Esophagus muscularis mucosa (tissue), 4 donors: ENCODE measurements around the gene PP2D1. TPM values are rescaled to one million over a fixed set of nuclear protein-coding genes. Genes with fewer than 3 reads are reported as not detected.

Source experiments
- DNase-seq: peaks from one replicate; pipeline ENCODE4 v3.0.0-alpha.2; 2017; ENCODE audit errors: extremely low spot score
- H3K27ac ChIP-seq, 4 donors: fragments of 200-600 bp; sonication (generic); replicated peaks in 1 of 4; 1 replicate in 3 of 4; 2 replicates in 1 of 4; pipeline ENCODE4 v1.5.1; 2016 to 2019; ENCODE audit warnings: mild to moderate bottlenecking in 1 of 4
- H3K27me3 ChIP-seq, 4 donors: fragments of 200-600 bp; sonication (generic); one replicate each; pipeline versions ENCODE4 v1.5.1 to v1.6.0; 2016 to 2019
- H3K36me3 ChIP-seq, 4 donors: fragments of 200-600 bp; sonication (generic); one replicate each; pipeline ENCODE4 v1.5.1; 2016 to 2019
- H3K4me1 ChIP-seq, 4 donors: fragments of 200-600 bp; sonication (generic); one replicate each; pipeline ENCODE4 v1.5.1; 2016 to 2019
- H3K4me3 ChIP-seq, 4 donors: fragments of 200-600 bp; sonication (generic); 1 replicate in 2 of 4; 2 replicates in 2 of 4; pipeline ENCODE4 v1.5.1; 2016 to 2019; ENCODE audit warnings: mild to moderate bottlenecking in 4 of 4, moderate library complexity in 1 of 4
- H3K9me3 ChIP-seq, 4 donors: fragments of 200-600 bp; sonication (generic); 1 replicate in 3 of 4; 2 replicates in 1 of 4; pipeline ENCODE4 v1.5.1; 2016 to 2019
- CTCF ChIP-seq, 3 experiments: fragments of 200-600 bp in 2 of 3; fragments of 450-650 bp in 1 of 3; sonication (generic) in 2 of 3; IDR thresholded peaks; one replicate each; pipeline ENCODE4 v1.5.1; 2017 to 2019; ENCODE audit warnings: antibody characterized with exemption in 3 of 3, mild to moderate bottlenecking in 2 of 3, moderate library complexity in 1 of 3
- EP300 ChIP-seq: sonication (generic); formaldehyde crosslinking; IDR thresholded peaks from one replicate; pipeline ENCODE4 v1.6.1; 2017; ENCODE audit warnings: antibody characterized with exemption
- POLR2A ChIP-seq: fragments of 450-650 bp; IDR thresholded peaks from one replicate; pipeline ENCODE4 v1.6.1; 2017; ENCODE audit warnings: antibody characterized with exemption, moderate library complexity, mild to moderate bottlenecking, low read depth
- POLR2AphosphoS5 ChIP-seq, 2 donors: sonication (generic); formaldehyde crosslinking; IDR thresholded peaks; one replicate each; pipeline ENCODE4 v1.6.1; 2017; ENCODE audit warnings: antibody characterized with exemption in 2 of 2
- WGBS: methylation state at CpG from one replicate; pipeline ENCODE4 v1.1.5; 2018; 5-methylcytosine and 5-hydroxymethylcytosine counted together
- intact Hi-C: fragments of 100-400 bp; cut with DNase I; formaldehyde crosslinking; loops from one replicate; pipeline ENCODE4 v1.15.1; 2023
- total RNA-seq, 4 donors: library from RNA; depleted of rRNA; stranded (reverse); fragments of >200 nt; gene quantifications; one replicate each; pipeline versions ENCODE4 v1.1.0 to v1.2.1, GENCODE V29; 2016

The PP2D1 gene
- not detected for total RNA-seq

GRCh38 chr3:20012164-20012563 is at the start of gene PP2D1:
PP2D1 (minus strand) TSS chr3:20012264; CDS start chr3:20012072, 192 bp downstream.
- intact Hi-C loops, result no loop called here
- no peaks in the 10 kb centered on the region for H3K9me3 ChIP-seq
- H3K4me3 ChIP-seq, result no peak within 1 kb of the TSS
- H3K27me3 ChIP-seq, result no peaks in the 10 kb centered on the region
- DNase-seq, result no peak
- H3K36me3 ChIP-seq, result no peaks in the 10 kb centered on the region
- no peaks in the 10 kb centered on the region for H3K4me1 ChIP-seq
- TF ChIP-seq POLR2AphosphoS5 (IDR thresholded peaks at IDR 0.05) (no peak), CTCF (IDR thresholded peaks at IDR 0.05) (no peak), EP300 (no peak), POLR2A (no peak)
- WGBS, result 93% methylated on average over 4 of the region's 4 CpGs
- no peak within 1 kb of the TSS for H3K27ac ChIP-seq

GRCh38 chr3:20060974-20061685 is 49.1 kb upstream of the PP2D1 start:
- Histone ChIP-seq H3K27ac (peak overlapping the region; percentile 26 to 54 (median 38)), H3K4me3 (peak overlapping the region in 2 of 4 donors; percentile 13 to 15), H3K36me3 (no peaks in the 10 kb centered on the region), H3K27me3 (no peaks in the 10 kb centered on the region), H3K4me1 (peaks cover 38 to 60% (median 52%) of the 10 kb centered on the region in 4 donors), H3K9me3 (no peaks in the 10 kb centered on the region)
- TF ChIP-seq POLR2AphosphoS5 (IDR thresholded peaks at IDR 0.05), result peak in 1 of 2 donors; percentile 32
- no peak for TF ChIP-seq POLR2A
- TF ChIP-seq CTCF (IDR thresholded peaks at IDR 0.05), result no peak
- no peak for TF ChIP-seq EP300
- no peak for DNase-seq
- WGBS, result 62% methylated on average over 4 of the region's 4 CpGs
- intact Hi-C loops, result no loop called here

- no peaks in the 10 kb centered on the region for H3K9me3 ChIP-seq
- H3K36me3 ChIP-seq, result no peaks in the 10 kb centered on the region
- peaks cover 47 to 63% (median 54%) of the 10 kb centered on the region in 4 donors for H3K4me1 ChIP-seq
- H3K4me3 ChIP-seq, result no peak overlapping the region
- no peaks in the 10 kb centered on the region for H3K27me3 ChIP-seq
- H3K27ac ChIP-seq, result peak overlapping the region in 1 of 4 donors; percentile 26
- DNase-seq, result no peak
- intact Hi-C loops, result no loop called here
- TF ChIP-seq POLR2AphosphoS5 (IDR thresholded peaks at IDR 0.05), result no peak
- TF ChIP-seq CTCF (IDR thresholded peaks at IDR 0.05), result no peak
- TF ChIP-seq POLR2A, result no peak
- 87% methylated on average over 3 of the region's 3 CpGs for WGBS
These were observed 47.9 kb upstream of the PP2D1 start for GRCh38 chr3:20059929-20060328.

GRCh38 chr3:20057612-20058180 is 45.6 kb upstream of the PP2D1 start:
- H3K27me3 ChIP-seq, result no peaks in the 10 kb centered on the region
- WGBS, result 37% methylated on average over 2 of the region's 2 CpGs
- no peak for TF ChIP-seq CTCF (IDR thresholded peaks at IDR 0.05)
- no peak for TF ChIP-seq POLR2AphosphoS5 (IDR thresholded peaks at IDR 0.05)
- TF ChIP-seq POLR2A, result no peak
- TF ChIP-seq EP300, result no peak
- no peak overlapping the region for H3K4me3 ChIP-seq
- no peak for DNase-seq
- no peaks in the 10 kb centered on the region for H3K9me3 ChIP-seq
- no peaks in the 10 kb centered on the region for H3K36me3 ChIP-seq
- H3K4me1 ChIP-seq, result peaks cover 56 to 64% (median 61%) of the 10 kb centered on the region in 4 donors
- intact Hi-C loops, result no loop called here
- peak overlapping the region; percentile 57 to 72 (median 66) for H3K27ac ChIP-seq
